ENCODE data around the gene TSFM. TPM values are rescaled to one million over a fixed set of nuclear protein-coding genes. Genes with fewer than 3 reads are reported as not detected.

TSFM gene
- total and polyA plus RNA-seq, 2 of the 13 experiments (the other 11 are each of a cell fraction or from before 2014, with no cell fraction given) = 29.8 to 68.3 TPM

DNA sequence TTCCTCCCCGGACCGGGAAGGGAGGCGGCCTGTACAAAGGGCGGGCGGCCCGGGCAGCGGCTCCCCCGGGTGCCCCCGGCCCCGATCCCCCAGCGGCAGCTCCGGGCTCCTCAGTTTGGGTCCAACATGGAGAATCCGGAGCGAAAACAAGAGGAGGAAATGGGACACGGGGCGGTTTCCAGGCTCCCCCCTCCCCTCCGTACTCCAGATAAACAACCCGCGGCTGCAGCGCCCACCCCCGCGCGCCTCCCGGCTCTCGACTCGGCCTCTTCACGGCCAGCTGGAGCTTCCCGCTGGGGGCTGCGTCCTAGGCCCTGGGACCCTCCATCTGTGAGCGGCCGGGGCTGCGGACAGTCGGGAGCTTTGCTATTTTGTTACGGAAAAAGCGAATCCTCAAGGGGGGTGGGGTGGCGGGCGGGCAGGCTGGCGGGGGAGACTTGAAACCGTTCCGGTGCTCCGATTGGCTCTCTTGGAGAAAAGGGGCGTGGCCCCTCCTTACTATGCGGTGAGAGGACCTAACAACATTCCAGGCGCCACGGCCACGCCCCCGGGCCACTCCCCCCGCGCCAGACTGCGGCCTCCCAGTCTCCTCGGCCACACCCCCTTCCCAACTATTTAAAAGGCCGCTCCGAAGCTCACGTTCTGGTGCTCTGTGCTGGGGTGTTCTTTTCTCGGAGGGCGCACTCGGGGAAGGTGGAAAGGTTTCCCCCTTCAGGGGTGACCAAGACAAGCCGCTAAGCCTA, 64.2 kb downstream of the TSFM start, which contains the start of gene CTDSP2 (continued):
- TF ChIP-seq ZNF484 (CRISPR knock-in tag; IDR thresholded peaks at IDR 0.05; ENCODE audit: borderline replicate concordance, low read depth) = no peak
- peak; percentile 75; the same call in 1 of the 2 replicates for TF ChIP-seq ZBTB38 (CRISPR knock-in tag; IDR thresholded peaks at IDR 0.05)
- TF ChIP-seq TBP (CRISPR knock-in tag; IDR thresholded peaks at IDR 0.05) = no peak
- TF ChIP-seq ZNF644 (CRISPR knock-in tag; IDR thresholded peaks at IDR 0.05; ENCODE audit: low read depth) = no peak
- TF ChIP-seq KLF11 (CRISPR knock-in tag; IDR thresholded peaks at IDR 0.05) = no peak
- no peak for TF ChIP-seq JUN (CRISPR knock-in tag; IDR thresholded peaks at IDR 0.05)
- TF ChIP-seq, protein P1, sequence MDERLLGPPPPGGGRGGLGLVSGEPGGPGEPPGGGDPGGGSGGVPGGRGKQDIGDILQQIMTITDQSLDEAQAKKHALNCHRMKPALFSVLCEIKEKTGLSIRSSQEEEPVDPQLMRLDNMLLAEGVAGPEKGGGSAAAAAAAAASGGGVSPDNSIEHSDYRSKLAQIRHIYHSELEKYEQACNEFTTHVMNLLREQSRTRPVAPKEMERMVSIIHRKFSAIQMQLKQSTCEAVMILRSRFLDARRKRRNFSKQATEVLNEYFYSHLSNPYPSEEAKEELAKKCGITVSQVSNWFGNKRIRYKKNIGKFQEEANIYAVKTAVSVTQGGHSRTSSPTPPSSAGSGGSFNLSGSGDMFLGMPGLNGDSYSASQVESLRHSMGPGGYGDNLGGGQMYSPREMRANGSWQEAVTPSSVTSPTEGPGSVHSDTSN (CRISPR knock-in tag; IDR thresholded peaks at IDR 0.05) = no peak
- no peak for TF ChIP-seq U2AF2 (IDR thresholded peaks at IDR 0.05; ENCODE audit: low read depth, low read length)
- no peak for TF ChIP-seq ZNF335 (CRISPR knock-in tag; IDR thresholded peaks at IDR 0.05)
- TF ChIP-seq, protein P2, sequence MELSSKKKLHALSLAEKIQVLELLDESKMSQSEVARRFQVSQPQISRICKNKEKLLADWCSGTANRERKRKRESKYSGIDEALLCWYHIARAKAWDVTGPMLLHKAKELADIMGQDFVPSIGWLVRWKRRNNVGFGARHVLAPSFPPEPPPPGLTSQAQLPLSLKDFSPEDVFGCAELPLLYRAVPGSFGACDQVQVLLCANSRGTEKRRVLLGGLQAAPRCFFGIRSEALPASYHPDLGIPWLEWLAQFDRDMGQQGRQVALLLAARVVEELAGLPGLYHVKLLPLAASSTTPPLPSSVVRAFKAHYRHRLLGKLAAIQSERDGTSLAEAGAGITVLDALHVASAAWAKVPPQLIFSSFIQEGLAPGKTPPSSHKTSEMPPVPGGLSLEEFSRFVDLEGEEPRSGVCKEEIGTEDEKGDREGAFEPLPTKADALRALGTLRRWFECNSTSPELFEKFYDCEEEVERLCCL (CRISPR knock-in tag; IDR thresholded peaks at IDR 0.05; ENCODE audit: borderline replicate concordance) = no peak
- TF ChIP-seq MED1 (CRISPR knock-in tag; IDR thresholded peaks at IDR 0.05) = no peak
- TF ChIP-seq PLRG1 (conservative IDR thresholded peaks at IDR 0.05) = no peak
- peak; percentile 58 for TF ChIP-seq ZNF441 (CRISPR knock-in tag; IDR thresholded peaks at IDR 0.05; ENCODE audit: borderline replicate concordance)
- TF ChIP-seq ARNTL (CRISPR knock-in tag; IDR thresholded peaks at IDR 0.05) = 0 out of 2 replicates have a peak, but pooled peaks have one; percentile 44
- TF ChIP-seq, protein P3, sequence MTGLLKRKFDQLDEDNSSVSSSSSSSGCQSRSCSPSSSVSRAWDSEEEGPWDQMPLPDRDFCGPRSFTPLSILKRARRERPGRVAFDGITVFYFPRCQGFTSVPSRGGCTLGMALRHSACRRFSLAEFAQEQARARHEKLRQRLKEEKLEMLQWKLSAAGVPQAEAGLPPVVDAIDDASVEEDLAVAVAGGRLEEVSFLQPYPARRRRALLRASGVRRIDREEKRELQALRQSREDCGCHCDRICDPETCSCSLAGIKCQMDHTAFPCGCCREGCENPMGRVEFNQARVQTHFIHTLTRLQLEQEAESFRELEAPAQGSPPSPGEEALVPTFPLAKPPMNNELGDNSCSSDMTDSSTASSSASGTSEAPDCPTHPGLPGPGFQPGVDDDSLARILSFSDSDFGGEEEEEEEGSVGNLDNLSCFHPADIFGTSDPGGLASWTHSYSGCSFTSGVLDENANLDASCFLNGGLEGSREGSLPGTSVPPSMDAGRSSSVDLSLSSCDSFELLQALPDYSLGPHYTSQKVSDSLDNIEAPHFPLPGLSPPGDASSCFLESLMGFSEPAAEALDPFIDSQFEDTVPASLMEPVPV (CRISPR knock-in tag; IDR thresholded peaks at IDR 0.05) = 0 out of 2 replicates have a peak, but pooled peaks have one; percentile 74
- no peak for TF ChIP-seq SOX6 (IDR thresholded peaks at IDR 0.05)
- no peak for TF ChIP-seq SOX6 (CRISPR knock-in tag; IDR thresholded peaks at IDR 0.05)
- peak; percentile 66; the same call in 1 of the 2 replicates for TF ChIP-seq ZBTB20 (CRISPR knock-in tag; IDR thresholded peaks at IDR 0.05; ENCODE audit: borderline replicate concordance, low read depth)
- peak; percentile 30; the same call in 1 of the 2 replicates for TF ChIP-seq SPEN (CRISPR knock-in tag; IDR thresholded peaks at IDR 0.05; ENCODE audit: low read depth)
- no peak for TF ChIP-seq ZNF546 (CRISPR knock-in tag; conservative IDR thresholded peaks at IDR 0.05)
- TF ChIP-seq REPIN1 (CRISPR knock-in tag; IDR thresholded peaks at IDR 0.05; ENCODE audit: borderline replicate concordance, low read depth) = no peak
- peak; percentile 86 for TF ChIP-seq SP5 (CRISPR knock-in tag; IDR thresholded peaks at IDR 0.05; ENCODE audit: borderline replicate concordance, low read depth)
- no peak for TF ChIP-seq ZBTB7A (CRISPR knock-in tag; IDR thresholded peaks at IDR 0.05)
- TF ChIP-seq ZBTB21 (CRISPR knock-in tag; IDR thresholded peaks at IDR 0.05) = no peak
- TF ChIP-seq GABPA (IDR thresholded peaks at IDR 0.05; ENCODE audit: low read depth, low read length) = no peak
- TF ChIP-seq GABPA (CRISPR knock-in tag; IDR thresholded peaks at IDR 0.05; ENCODE audit: low read depth) = 0 out of 2 replicates have a peak, but pooled peaks have one; percentile 14
- TF ChIP-seq RBFOX2 (IDR thresholded peaks at IDR 0.05; ENCODE audit: low read depth, low read length) = no peak
